ENCODE measurements around the gene TLR8. TPM values are rescaled to one million over a fixed set of nuclear protein-coding genes. Genes with fewer than 3 reads are reported as not detected.

The TLR8 gene
- total RNA-seq, 1 donor, result under 0.01 TPM

DNA sequence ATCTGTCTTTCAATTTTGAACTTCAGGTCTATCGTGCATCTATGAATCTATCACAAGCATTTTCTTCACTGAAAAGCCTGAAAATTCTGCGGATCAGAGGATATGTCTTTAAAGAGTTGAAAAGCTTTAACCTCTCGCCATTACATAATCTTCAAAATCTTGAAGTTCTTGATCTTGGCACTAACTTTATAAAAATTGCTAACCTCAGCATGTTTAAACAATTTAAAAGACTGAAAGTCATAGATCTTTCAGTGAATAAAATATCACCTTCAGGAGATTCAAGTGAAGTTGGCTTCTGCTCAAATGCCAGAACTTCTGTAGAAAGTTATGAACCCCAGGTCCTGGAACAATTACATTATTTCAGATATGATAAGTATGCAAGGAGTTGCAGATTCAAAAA is 19.9 kb upstream of the TLR8 start:
- Histone ChIP-seq H2AFZ (ENCODE audit: low read length) (no peak overlapping the region), H3K4me1 (ENCODE audit: insufficient read depth, low read length) (no peaks in the 10 kb centered on the region), H3K36me3 (ENCODE audit: insufficient read depth, low read length) (no peaks in the 10 kb centered on the region), H4K20me1 (ENCODE audit: insufficient read depth, low read length) (no peaks in the 10 kb centered on the region), H3K4me3 (ENCODE audit: insufficient read depth, low read length) (no peak overlapping the region), H3K27ac (ENCODE audit: low read depth, low read length) (no peak overlapping the region), H3K27me3 (ENCODE audit: insufficient read depth, low read length) (peaks cover 8% of the 10 kb centered on the region), H3K79me2 (ENCODE audit: insufficient read depth, low read length) (no peaks in the 10 kb centered on the region), H3K9me3 (ENCODE audit: low read depth, low read length) (no peaks in the 10 kb centered on the region), H3K4me2 (ENCODE audit: insufficient read depth, low read length) (no peak overlapping the region)
- TF ChIP-seq, protein P1, sequence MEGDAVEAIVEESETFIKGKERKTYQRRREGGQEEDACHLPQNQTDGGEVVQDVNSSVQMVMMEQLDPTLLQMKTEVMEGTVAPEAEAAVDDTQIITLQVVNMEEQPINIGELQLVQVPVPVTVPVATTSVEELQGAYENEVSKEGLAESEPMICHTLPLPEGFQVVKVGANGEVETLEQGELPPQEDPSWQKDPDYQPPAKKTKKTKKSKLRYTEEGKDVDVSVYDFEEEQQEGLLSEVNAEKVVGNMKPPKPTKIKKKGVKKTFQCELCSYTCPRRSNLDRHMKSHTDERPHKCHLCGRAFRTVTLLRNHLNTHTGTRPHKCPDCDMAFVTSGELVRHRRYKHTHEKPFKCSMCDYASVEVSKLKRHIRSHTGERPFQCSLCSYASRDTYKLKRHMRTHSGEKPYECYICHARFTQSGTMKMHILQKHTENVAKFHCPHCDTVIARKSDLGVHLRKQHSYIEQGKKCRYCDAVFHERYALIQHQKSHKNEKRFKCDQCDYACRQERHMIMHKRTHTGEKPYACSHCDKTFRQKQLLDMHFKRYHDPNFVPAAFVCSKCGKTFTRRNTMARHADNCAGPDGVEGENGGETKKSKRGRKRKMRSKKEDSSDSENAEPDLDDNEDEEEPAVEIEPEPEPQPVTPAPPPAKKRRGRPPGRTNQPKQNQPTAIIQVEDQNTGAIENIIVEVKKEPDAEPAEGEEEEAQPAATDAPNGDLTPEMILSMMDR (IDR thresholded peaks at IDR 0.05; ENCODE audit: extremely low read depth, low read depth, low read length), result no peak
- DNase-seq (ENCODE audit: insufficient read length, low spot score, missing footprints), result no peak

DNA sequence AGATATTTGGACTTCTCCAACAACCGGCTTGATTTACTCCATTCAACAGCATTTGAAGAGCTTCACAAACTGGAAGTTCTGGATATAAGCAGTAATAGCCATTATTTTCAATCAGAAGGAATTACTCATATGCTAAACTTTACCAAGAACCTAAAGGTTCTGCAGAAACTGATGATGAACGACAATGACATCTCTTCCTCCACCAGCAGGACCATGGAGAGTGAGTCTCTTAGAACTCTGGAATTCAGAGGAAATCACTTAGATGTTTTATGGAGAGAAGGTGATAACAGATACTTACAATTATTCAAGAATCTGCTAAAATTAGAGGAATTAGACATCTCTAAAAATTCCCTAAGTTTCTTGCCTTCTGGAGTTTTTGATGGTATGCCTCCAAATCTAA is 19.3 kb upstream of the TLR8 start:
- H3K36me3 ChIP-seq (ENCODE audit: insufficient read depth, low read length), result no peaks in the 10 kb centered on the region
- TF ChIP-seq, protein P1 (IDR thresholded peaks at IDR 0.05; ENCODE audit: extremely low read depth, low read depth, low read length), result no peak
- H3K79me2 ChIP-seq (ENCODE audit: insufficient read depth, low read length), result no peaks in the 10 kb centered on the region
- H3K27ac ChIP-seq (ENCODE audit: low read depth, low read length), result no peak overlapping the region
- no peak overlapping the region for H2AFZ ChIP-seq (ENCODE audit: low read length)
- no peak for DNase-seq (ENCODE audit: insufficient read length, low spot score, missing footprints)
- H3K9me3 ChIP-seq (ENCODE audit: low read depth, low read length), result no peaks in the 10 kb centered on the region
- H4K20me1 ChIP-seq (ENCODE audit: insufficient read depth, low read length), result no peaks in the 10 kb centered on the region
- H3K4me1 ChIP-seq (ENCODE audit: insufficient read depth, low read length), result no peaks in the 10 kb centered on the region
- H3K4me3 ChIP-seq (ENCODE audit: insufficient read depth, low read length), result no peak overlapping the region
- H3K27me3 ChIP-seq (ENCODE audit: insufficient read depth, low read length), result peaks cover 8% of the 10 kb centered on the region
- H3K4me2 ChIP-seq (ENCODE audit: insufficient read depth, low read length), result no peak overlapping the region

DNA sequence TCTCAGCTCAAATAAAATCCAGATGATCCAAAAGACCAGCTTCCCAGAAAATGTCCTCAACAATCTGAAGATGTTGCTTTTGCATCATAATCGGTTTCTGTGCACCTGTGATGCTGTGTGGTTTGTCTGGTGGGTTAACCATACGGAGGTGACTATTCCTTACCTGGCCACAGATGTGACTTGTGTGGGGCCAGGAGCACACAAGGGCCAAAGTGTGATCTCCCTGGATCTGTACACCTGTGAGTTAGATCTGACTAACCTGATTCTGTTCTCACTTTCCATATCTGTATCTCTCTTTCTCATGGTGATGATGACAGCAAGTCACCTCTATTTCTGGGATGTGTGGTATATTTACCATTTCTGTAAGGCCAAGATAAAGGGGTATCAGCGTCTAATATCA is 18.7 kb upstream of the TLR8 start:
- Histone ChIP-seq H3K4me1 (ENCODE audit: insufficient read depth, low read length) (no peaks in the 10 kb centered on the region), H4K20me1 (ENCODE audit: insufficient read depth, low read length) (no peaks in the 10 kb centered on the region), H3K79me2 (ENCODE audit: insufficient read depth, low read length) (no peaks in the 10 kb centered on the region), H3K9me3 (ENCODE audit: low read depth, low read length) (no peaks in the 10 kb centered on the region), H3K36me3 (ENCODE audit: insufficient read depth, low read length) (no peaks in the 10 kb centered on the region), H3K27ac (ENCODE audit: low read depth, low read length) (no peak overlapping the region), H2AFZ (ENCODE audit: low read length) (no peak overlapping the region), H3K4me3 (ENCODE audit: insufficient read depth, low read length) (no peak overlapping the region), H3K27me3 (ENCODE audit: insufficient read depth, low read length) (peaks cover 8% of the 10 kb centered on the region), H3K4me2 (ENCODE audit: insufficient read depth, low read length) (no peak overlapping the region)
- TF ChIP-seq, protein P1 (IDR thresholded peaks at IDR 0.05; ENCODE audit: extremely low read depth, low read depth, low read length), result no peak
- DNase-seq (ENCODE audit: insufficient read length, low spot score, missing footprints), result no peak

DNA sequence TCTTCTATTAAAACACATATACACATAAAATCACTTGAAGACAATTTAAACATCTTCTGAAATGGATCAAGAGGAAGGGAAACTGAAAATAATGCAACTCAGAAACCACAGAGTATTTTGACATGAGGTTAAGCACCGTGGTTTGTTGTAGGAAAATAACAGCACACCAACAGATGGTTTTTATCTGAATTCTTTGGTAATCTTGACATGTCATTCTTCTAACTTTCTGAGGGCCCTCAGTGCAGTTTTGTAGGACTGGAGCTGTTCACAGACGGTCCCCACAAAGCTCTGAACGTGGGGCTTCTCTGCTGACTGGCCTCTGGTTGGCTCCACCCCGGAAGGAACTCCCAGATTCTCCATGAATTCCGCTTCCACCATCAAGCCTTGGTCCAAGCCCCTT is 16.0 kb upstream of the TLR8 start:
- no peaks in the 10 kb centered on the region for H3K4me1 ChIP-seq (ENCODE audit: insufficient read depth, low read length)
- H3K27me3 ChIP-seq (ENCODE audit: insufficient read depth, low read length), result peaks cover 3% of the 10 kb centered on the region
- TF ChIP-seq, protein P1 (IDR thresholded peaks at IDR 0.05; ENCODE audit: extremely low read depth, low read depth, low read length), result no peak
- DNase-seq (ENCODE audit: insufficient read length, low spot score, missing footprints), result no peak
- no peaks in the 10 kb centered on the region for H3K79me2 ChIP-seq (ENCODE audit: insufficient read depth, low read length)
- no peaks in the 10 kb centered on the region for H3K9me3 ChIP-seq (ENCODE audit: low read depth, low read length)
- no peak overlapping the region for H3K4me3 ChIP-seq (ENCODE audit: insufficient read depth, low read length)
- no peak overlapping the region for H2AFZ ChIP-seq (ENCODE audit: low read length)
- H3K4me2 ChIP-seq (ENCODE audit: insufficient read depth, low read length), result no peak overlapping the region
- no peaks in the 10 kb centered on the region for H3K36me3 ChIP-seq (ENCODE audit: insufficient read depth, low read length)
- no peaks in the 10 kb centered on the region for H4K20me1 ChIP-seq (ENCODE audit: insufficient read depth, low read length)
- no peak overlapping the region for H3K27ac ChIP-seq (ENCODE audit: low read depth, low read length)

Measured in osteoblast (primary cell).